ENCODE data around the gene TIMM17B. TPM values are rescaled to one million over a fixed set of nuclear protein-coding genes. Genes with fewer than 3 reads are reported as not detected.
A peak's percentile ranks its signal among the peaks of the same experiment; 100 is the strongest.
"Not testable (repeated sequence)": the region's sequence is repeated elsewhere in the genome, so short reads cannot be mapped to it uniquely, and the experiment has no call there.

The TIMM17B gene
- total RNA-seq, 1 donor, result 19.4 TPM

DNA sequence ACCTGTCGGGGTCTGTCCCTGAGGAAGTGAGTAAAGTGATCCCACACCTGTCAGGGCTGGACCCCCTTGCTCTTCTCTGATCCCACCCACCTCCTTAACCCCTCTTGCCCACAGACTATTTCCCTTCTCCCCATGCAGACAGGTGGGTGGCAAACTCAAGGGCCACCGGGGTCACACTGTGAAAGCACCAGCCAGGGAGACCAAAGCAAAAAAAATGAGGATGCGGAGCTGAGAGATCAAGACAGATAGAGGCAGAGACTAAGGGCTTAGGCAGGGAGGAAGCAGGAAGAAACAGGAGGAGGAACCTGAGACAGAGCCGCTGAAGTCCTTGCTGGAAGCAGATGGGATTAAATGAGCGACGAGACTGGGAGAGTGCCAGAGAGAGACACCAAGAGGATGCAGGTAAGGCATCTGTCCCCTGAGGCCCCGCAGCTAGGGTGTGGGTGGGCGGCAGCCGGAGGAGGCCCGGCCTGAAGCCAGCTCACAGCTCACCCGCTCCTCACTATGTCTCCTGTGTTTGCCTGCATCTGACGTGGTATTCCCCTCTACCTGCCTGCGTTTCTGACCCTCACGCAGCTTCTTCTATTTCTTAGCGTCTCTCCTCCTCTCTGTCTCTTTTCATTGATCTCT, 7.2 kb downstream of the TIMM17B start:
- TF ChIP-seq, protein P1, sequence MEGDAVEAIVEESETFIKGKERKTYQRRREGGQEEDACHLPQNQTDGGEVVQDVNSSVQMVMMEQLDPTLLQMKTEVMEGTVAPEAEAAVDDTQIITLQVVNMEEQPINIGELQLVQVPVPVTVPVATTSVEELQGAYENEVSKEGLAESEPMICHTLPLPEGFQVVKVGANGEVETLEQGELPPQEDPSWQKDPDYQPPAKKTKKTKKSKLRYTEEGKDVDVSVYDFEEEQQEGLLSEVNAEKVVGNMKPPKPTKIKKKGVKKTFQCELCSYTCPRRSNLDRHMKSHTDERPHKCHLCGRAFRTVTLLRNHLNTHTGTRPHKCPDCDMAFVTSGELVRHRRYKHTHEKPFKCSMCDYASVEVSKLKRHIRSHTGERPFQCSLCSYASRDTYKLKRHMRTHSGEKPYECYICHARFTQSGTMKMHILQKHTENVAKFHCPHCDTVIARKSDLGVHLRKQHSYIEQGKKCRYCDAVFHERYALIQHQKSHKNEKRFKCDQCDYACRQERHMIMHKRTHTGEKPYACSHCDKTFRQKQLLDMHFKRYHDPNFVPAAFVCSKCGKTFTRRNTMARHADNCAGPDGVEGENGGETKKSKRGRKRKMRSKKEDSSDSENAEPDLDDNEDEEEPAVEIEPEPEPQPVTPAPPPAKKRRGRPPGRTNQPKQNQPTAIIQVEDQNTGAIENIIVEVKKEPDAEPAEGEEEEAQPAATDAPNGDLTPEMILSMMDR (IDR thresholded peaks at IDR 0.05; ENCODE audit: insufficient read depth, low read length), result no peak
- no peak for DNase-seq (ENCODE audit: low read depth)

DNA sequence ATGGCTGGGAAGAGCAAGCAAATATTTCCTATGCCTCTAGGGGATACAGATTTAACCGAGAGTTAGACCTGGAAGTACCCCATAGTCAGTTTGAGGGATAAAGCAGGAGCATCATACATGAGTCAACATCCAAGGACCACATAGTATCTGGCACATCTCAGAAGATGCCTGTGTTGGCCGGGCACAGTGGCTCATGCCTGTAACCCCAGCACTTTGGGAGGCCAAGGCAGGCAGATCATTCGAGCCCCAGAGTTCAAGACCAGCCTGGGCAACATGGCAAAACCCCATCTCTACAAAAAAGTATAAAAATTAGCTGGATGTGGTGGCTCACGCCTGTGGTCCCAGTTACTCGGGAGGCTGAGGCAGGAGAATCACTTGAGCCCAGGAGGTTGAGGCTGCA, 11.0 kb downstream of the TIMM17B start:
- DNase-seq (ENCODE audit: low read depth); H3K4me3 ChIP-seq (ENCODE audit: low read depth, low read length): not testable (repeated sequence)

More for the DNA sequence above, 7.2 kb downstream of the TIMM17B start:
- H3K4me3 ChIP-seq (ENCODE audit: low read depth, low read length), result peak overlapping the region; percentile 58

DNA sequence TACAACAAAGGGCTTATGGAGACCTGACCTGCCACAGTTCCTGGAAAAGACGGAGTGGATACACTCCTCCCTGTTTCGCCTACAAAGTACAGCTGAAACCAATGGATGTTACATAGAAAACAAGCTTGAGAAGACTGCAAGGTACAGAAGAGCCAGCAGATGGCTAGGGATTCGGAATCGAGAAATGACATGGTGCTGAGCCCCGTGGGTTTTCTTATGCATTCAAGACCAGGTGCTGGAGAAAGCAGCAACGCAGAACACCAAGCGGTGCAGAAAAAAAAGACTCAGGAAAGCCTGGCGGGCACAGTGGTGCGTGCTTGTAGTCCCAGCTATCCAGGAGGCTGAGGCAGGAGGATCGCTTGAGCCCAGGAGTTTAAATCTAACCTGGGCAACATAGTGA, 13.8 kb downstream of the TIMM17B start:
- no peak for DNase-seq (ENCODE audit: low read depth)
- TF ChIP-seq, protein P1 (IDR thresholded peaks at IDR 0.05; ENCODE audit: insufficient read depth, low read length), result no peak
- no peak overlapping the region for H3K4me3 ChIP-seq (ENCODE audit: low read depth, low read length)

DNA sequence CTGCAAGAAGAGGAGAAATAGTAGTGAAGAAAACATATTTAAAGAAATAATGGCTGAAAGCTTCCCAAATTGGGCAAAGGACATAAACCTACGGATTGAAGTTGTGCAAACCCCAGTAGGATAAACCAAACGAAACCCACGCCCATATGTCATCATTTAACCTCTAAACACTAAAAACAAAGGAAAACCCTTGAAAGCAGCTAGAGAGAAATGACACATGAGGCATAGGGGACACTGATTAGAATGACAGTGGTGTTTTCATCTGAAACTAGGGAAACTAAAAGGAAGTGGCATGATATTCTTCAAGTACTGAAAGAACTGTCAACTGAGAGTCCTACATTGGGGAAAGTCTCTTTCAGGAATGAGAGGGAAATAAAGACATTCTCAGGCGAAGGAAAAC, 20.6 kb downstream of the TIMM17B start:
- DNase-seq (ENCODE audit: low read depth); H3K4me3 ChIP-seq (ENCODE audit: low read depth, low read length): not testable (repeated sequence)

DNA sequence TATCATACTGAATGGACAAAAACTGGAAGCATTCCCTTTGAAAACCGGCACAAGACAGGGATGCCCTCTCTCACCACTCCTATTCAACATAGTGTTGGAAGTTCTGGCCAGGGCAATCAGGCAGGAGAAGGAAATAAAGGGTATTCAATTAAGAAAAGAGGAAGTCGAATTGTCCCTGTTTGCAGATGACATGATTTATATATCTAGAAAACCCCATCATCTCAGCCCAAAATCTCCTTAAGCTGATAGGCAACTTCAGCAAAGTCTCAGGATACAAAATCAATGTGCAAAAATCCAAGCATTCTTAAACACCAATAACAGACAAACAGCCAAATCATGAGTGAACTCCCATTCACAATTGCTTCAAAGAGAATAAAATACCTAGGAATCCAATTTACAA, 25.6 kb downstream of the TIMM17B start:
- DNase-seq (ENCODE audit: low read depth); H3K4me3 ChIP-seq (ENCODE audit: low read depth, low read length): not testable (repeated sequence)

DNA sequence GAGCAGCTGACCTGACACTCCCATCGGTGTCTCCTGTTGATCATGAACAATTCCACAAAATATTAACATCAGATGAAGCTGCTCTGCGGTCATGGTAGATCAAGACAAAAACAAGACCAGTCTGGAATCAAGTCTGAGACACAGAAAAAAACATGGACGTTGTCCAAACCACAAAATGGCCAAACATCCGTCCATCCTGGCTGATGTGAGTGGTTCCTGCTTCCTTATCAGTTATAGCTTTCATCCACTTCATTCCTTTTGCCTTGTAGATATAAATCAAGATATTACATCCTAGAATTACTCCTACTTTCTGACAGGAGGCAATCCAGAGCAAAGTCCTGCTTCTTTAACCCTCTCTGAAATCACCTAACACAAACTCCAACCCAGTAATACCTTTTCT, 33.4 kb downstream of the TIMM17B start:
- DNase-seq (ENCODE audit: low read depth), result peak; percentile 72
- TF ChIP-seq, protein P1 (IDR thresholded peaks at IDR 0.05; ENCODE audit: insufficient read depth, low read length), result no peak
- no peak overlapping the region for H3K4me3 ChIP-seq (ENCODE audit: low read depth, low read length)

DNA sequence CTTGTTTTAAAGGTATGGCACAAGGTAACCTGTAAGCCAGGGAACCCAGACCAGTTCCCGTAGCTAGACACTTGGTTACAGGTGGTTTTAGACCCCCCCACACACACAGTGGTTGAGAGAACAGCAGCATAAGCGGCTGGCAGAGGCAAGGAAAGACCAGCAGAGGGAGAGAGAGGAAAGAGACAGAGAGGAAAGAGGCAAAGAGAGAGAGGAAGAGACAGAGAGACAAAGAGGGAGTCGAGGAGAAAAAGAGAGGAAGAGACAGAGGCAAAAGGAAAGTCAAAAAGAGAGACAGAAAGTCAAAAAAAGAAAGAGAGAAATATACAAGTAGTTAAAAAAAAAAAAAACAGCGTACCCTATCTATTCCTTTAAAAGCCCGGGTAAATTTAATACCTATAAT, 42.7 kb downstream of the TIMM17B start:
- peak; percentile 5 for DNase-seq (ENCODE audit: low read depth)
- TF ChIP-seq, protein P1 (IDR thresholded peaks at IDR 0.05; ENCODE audit: insufficient read depth, low read length), result peak; percentile 39
- no peak overlapping the region for H3K4me3 ChIP-seq (ENCODE audit: low read depth, low read length)

DNA sequence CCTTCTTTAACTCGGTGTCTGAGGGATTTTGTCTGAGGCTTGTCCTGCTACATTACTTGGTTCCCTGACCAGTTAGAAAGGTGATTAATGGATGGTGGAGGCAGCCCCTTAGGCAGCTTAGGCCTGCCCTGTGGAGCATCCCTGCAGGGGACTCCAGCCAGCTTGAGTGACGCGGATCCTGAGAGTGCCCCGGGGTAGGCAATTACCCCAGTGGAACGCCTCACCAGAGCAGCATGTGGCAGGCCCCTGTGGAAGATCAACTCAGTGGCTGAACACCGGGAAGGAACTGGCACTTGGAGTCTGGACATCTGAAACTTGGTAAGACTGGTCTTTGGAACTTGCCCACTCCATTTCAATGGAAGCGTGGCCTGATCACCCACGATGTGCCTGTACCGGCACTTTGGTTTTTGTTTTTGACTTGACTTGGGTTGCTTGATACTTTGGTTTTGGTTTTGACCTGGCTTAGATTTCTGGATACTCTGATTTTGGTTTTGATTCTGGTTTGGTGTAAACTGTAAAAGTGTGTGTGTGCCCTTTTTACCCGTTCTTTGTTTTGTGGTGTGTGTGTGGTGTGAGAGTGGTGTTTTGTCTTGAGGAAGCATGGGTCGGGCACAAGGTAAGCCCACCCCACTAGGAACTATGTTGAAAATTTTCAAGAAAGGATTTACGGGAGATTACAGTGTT, 43.3 kb downstream of the TIMM17B start:
- not testable (repeated sequence) for DNase-seq (ENCODE audit: low read depth); H3K4me3 ChIP-seq (ENCODE audit: low read depth, low read length)

DNA sequence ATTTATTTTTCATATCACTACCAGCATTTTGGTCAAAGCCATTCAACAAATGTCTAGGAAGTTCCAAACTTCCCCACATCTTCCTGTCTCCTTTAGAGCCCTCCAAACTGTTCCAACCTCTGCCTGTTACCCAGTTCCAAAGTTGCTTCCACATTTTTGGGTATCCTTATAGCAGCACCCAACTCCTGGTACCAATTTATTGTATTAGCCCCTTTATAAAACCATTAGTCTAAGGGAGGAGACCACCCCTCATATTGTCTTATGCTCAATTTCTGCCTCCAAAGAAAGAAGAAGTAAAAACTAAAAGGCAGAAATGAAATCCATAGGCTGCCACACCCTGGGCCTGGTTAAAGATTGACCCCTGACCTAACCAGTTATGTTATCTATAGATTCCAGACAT, 44.1 kb downstream of the TIMM17B start:
- not testable (repeated sequence) for DNase-seq (ENCODE audit: low read depth); H3K4me3 ChIP-seq (ENCODE audit: low read depth, low read length)

All from fibroblast of the aortic adventitia (primary cell).